IPS DF 4.7 (cell line): ENCODE measurements around the gene HHATL.

Experiments used
- DNase-seq: peaks from one replicate; pipeline ENCODE4 v3.0.0-alpha.2; 2013; ENCODE audit warnings: low spot score; ENCODE audit errors: extremely low read depth

HHATL gene

GRCh38 chr3:42698911-42699230 lies 3.7 kb downstream of the HHATL start:
- DNase-seq: no peak

DNA sequence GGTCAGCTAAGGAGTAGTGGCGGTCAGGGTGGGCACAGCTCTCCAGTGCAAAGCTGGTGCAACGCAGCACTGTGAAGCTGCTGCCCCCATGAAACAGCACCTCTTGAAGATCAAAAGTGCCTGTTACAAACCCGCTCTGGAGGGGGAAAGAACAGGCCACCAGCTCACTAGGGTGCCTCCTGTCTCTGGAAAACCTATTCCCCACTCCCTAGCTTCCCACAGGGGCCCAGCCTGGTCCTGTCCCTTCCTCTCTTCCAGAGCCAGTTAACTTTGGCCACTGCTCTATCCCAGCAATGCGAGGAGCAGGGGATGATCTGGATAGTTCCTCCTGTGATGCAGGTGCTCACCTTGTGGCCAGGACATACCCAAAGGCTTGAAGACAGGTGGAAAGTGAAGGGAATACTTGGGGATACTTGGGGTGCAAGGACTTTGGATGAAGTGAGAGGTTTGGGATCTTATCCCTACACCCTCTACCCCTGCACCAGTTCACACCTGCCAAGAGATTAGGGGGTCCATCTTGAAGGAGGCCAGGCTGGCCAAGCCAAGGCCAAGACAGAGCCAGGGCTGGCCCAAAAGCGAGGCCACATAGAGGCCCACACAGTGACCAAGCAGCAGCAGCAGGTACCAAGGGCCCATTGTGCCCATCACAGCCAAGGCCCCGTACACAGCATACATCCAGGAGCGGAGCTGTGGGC lies 4.2 kb downstream of the HHATL start:
- DNase-seq: no peak

- DNase-seq: no peak
These were observed 5.1 kb downstream of the HHATL start for GRCh38 chr3:42697289-42698051.

DNA sequence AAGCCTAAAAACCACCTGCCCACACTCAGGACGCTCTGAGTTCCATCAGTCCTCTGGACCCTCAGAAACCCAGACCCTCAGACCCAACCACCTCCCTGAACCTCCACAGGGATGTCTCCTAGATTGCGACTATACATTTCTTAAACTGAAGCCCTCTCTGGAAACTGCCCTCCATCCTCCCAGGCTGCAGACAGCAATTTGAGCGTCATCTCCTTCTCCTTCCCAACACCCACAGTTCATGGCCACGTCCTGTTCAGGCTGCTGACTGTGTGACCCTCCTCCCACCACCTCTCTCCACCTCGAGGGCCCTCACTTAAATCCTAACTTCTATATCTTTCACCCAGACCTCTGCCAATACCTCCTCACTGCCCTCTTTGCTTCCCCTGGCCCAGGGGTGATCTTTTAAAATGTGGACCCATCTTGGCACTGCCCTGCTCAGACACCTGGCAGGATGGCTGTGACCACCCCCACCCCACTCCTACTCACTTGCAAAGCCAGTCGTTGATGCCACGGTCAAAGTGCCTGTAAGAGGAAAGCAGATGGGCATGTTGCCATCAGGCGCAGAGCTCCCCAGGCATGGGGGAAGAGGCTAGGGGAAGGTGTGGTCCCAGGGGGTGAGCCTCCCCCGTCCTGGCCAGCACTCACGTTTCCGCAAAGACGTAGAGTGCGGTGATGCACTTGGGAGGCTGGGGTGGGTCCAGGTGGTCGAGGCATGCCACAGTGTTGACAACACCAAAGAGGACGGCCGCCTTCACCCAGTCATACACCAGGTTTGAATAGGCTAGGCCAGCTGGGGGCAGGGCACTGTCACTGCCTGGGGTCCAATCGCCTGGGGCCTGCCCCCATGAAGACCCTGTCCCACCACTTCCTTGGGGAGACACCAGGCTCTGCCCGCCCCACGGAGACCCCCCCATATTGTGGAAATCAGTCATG lies 6.0 kb downstream of the HHATL start:
- no peak for DNase-seq

- no peak for DNase-seq
These were observed 8.2 kb downstream of the HHATL start for GRCh38 chr3:42694366-42694765.

DNA sequence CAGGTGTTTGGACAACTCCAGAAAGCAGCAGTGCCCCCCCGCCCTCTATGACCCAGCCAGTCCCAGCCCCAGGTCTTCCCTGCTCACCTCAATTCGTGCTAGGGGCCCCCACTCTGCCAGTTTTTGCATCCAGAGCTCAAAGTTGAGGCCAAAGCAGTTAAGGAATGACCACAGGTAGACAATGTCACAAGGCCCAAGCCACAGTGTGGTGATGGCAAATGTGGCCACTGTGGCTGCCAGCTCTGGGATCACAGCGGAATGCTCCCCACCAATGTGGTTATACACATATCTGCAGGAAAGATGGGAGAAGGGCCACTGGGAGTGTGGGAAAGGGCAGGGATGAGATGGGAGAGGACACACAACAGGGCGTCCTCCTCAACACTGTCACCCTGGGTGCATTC lies 9.1 kb downstream of the HHATL start:
- no peak for DNase-seq

DNA sequence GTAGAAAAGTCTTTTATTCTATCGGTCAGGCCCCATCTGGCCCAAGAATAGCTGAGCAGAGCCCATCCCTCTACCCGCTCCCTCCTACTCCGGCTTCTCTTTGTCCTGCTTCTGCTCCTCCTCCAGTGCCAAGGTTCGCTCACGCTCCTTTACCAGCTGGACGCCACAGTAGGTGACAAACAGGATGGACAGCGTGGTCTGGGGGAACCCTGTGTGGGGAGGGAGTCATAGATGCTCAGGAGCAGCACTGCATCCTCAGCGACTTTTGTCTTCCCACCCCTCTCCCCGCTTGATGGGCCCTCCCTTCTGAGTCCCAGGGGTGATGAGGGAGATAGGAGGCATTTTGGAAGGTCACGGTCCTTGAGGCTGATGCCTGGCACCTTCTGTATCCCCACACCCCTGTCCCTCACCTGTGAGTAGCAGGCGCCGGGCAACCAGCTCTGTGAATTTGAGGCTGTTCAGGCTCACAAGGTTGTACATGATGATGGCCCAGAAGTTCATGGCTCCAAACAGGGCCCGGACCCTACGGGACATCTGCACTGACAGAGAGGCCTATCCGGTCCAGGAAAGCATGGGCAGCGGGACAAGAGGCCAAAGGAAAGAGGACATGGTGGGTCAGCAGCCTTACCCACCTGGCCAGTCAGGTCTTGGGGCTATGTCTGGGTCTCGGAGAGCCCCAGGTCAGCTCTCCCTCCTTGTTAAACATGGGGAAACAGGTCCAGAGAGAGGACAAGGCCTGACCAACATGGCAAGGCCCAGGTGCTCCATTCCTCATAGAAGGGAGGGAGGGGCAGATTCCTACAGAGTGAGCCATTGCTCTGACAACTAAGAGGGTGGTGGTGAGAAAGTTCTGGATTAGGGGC lies 9.7 kb downstream of the HHATL start:
- DNase-seq: no peak

DNA sequence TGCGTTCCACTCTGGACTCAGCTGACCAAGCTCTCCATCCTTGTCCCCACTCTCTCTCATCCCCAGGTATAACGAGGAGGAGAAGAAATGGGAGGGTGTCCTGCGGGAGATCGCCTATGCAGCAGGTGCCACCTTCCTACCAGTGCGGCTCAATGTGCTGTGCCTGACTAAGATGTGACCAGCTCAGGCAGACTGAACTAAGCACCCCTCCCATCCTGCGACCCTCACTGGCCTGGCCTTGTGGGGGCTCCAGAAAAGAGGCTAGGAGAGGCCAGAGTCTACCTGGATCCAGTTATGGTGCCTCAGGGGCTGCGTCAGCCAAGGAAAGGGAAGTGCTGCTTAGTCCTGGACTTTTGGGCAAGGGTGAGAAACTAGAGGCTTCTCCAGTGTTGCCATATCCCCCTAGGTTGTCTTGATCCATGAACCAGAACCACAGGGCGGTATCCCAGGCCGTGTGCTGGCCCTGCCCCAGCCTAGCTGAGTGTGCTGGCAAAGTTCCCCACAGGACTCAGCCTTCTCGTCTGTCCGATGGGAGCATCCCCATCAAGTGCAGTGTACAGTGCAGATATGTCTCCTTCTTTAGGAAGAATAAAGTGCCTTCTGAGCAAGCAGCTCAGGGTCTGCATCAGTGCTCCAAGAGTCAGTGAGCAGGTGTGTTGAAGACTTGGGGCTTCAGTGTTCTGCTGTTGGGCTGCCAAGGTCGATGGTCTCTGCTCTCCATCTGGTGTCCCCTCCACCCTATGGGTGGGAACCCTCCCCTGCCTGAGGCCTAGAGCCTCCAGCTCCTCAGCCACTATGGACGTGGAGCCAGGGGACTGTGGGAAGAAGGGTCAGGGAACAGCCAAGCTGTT lies 10.6 kb downstream of the HHATL start:
- DNase-seq: no peak

DNA sequence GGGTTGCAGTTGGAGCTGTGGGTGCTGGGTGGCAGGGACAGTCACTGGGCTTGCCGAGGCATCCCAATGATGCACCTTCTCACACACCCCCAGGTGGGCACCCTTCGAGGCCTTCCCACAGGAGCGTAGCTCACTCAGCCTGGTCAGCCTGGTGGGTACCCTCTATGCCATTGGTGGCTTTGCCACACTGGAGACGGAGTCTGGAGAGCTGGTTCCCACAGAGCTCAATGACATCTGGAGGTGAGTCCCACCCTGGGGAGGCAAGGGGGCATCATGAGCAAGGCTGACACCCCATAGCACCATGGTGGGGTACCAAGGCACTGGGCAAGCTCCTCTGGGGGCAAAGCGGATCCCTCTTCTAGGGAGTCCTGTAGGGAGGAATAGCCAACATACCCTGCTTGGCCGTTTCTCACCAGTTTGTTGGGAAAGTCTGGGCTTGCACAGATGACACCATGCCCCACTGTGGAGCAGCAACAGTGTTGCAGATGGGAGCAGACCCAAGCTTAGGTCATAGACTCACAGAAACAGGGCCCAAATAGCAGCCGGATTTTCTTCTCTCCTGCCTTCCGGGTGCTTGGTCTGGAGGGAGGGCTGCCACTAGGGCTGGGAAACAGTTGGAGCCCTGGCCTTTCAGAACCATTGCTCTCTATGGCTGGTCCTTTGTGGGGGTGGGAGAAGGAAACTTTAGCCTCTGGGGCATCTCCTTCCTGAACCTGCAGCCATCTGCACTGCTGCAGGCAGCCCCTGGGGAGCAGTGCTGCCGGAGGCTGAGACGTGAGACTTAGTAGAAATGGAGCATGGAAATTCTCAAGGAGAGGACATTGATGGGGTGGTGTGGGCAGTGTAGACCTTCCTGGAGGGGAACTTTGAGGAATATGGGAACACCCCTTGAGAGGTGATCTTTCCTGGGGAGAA lies 11.6 kb downstream of the HHATL start:
- DNase-seq: no peak

DNA sequence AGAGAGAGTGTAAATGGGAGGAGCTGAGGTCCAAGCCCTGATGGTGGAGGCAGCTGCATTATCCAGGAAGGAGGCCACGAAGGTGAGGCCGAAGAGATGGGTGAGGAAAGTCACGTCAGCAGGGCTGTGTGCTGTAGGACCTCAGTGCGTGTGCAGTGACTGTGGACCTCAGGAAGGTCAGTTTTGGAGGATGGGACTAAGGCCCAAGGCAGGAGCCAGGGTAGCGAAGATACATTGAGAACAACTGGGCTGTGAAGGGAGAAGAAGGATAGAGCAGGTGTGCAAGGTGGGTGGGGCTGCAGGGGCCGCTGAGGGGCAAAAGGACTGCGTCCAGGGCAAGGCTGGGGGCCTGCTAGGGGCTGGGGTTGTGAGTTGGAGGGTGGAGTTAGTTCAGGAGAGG lies 12.4 kb downstream of the HHATL start:
- DNase-seq: no peak

- DNase-seq: no peak
These were observed 13.1 kb downstream of the HHATL start for GRCh38 chr3:42689421-42690014.

GRCh38 chr3:42688487-42689420 lies 13.8 kb downstream of the HHATL start:
- no peak for DNase-seq

GRCh38 chr3:42688016-42688415 lies 14.6 kb downstream of the HHATL start:
- no peak for DNase-seq

- no peak for DNase-seq
These were observed 15.6 kb downstream of the HHATL start for GRCh38 chr3:42686832-42687650.

DNA sequence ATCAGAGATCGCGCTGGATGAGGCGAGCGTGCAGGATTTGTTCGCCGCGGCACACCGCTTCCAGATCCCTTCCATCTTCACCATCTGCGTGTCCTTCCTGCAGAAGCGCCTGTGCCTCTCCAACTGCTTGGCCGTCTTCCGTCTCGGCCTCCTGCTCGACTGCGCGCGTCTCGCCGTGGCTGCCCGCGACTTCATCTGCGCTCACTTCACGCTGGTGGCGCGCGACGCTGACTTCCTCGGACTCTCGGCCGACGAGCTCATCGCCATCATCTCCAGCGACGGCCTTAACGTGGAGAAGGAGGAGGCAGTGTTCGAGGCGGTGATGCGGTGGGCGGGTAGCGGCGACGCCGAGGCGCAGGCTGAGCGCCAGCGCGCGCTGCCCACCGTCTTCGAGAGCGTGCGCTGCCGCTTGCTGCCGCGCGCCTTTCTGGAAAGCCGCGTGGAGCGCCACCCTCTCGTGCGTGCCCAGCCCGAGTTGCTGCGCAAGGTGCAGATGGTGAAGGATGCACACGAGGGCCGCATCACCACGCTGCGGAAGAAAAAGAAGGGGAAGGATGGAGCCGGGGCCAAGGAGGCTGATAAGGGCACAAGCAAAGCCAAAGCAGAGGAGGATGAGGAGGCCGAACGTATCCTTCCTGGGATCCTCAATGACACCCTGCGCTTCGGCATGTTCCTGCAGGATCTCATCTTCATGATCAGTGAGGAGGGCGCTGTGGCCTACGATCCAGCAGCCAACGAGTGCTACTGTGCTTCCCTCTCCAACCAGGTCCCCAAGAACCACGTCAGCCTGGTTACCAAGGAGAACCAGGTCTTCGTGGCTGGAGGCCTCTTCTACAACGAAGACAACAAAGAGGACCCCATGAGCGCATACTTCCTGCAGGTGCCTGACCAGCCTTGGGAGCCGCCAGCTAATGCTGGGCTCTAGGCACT lies 16.4 kb downstream of the HHATL start:
- no peak for DNase-seq
